IMR-90 (cell line): Measurements from ENCODE around the gene EPHA6. TPM values are rescaled to one million over a fixed set of nuclear protein-coding genes. Genes with fewer than 3 reads are reported as not detected.

Source experiments
- ATAC-seq: fragments of 200-7000 bp; cut with Tn5 transposase; 2 replicates; pipeline ENCODE4 v1.9.1; 2020; ENCODE audit warnings: low read depth, mild to moderate bottlenecking, moderate library complexity
- BruUV-seq: library from RNA; stranded (reverse); fragments of 400-500 nt; replicated peaks from 2 replicates; lab custom pipeline; 2021; lab: Mats Ljungman, UMichigan
- CTCF ChIA-PET: fragments of 300-600 bp; formaldehyde crosslinking; extraction: SDS; loops from one replicate; lab custom pipeline; 2021; ENCODE audit warnings: antibody characterized with exemption; lab: Yijun Ruan, JAX
- POLR2A ChIA-PET: fragments of 300-600 bp; sonication (Branson Sonifier 250); formaldehyde crosslinking; loops from one replicate; lab custom pipeline; 2022; ENCODE audit warnings: antibody characterized with exemption; ENCODE audit not compliant: unreplicated experiment; lab: Charles Lee
- DNase-seq: peaks from one replicate; pipeline ENCODE4 v3.0.0; 2013
- H2AFZ ChIP-seq: replicated peaks from 2 replicates; pipeline ENCODE3; 2013; ENCODE audit warnings: low read length, mild to moderate bottlenecking; ENCODE audit not compliant: poor library complexity
- H2AK5ac ChIP-seq: 2 replicates; pipeline ENCODE4 v1.6.1; 2013; ENCODE audit warnings: low read depth, low read length, inconsistent platforms
- H2AK9ac ChIP-seq: replicated peaks from 2 replicates; pipeline ENCODE3; 2013; ENCODE audit warnings: mild to moderate bottlenecking, low read depth, low read length, moderate library complexity; ENCODE audit not compliant: poor library complexity
- H2BK120ac ChIP-seq: 2 replicates; pipeline ENCODE4 v1.6.1; 2013; ENCODE audit warnings: low read depth, low read length, inconsistent platforms
- H2BK15ac ChIP-seq: 3 replicates; pipeline ENCODE4 v1.6.1; 2013; ENCODE audit warnings: low read depth, low read length, inconsistent platforms
- H2BK20ac ChIP-seq: 2 replicates; pipeline ENCODE4 v1.6.1; 2013; ENCODE audit warnings: low read depth, mild to moderate bottlenecking, inconsistent platforms, low read length, moderate library complexity
- H2BK5ac ChIP-seq: 2 replicates; pipeline ENCODE4 v1.6.1; 2013; ENCODE audit warnings: mild to moderate bottlenecking, low read depth, low read length, inconsistent platforms; ENCODE audit not compliant: poor library complexity, severe bottlenecking
- H3K14ac ChIP-seq: replicated peaks from 2 replicates; pipeline ENCODE4 v1.6.1; 2013; ENCODE audit warnings: low read depth, low read length, inconsistent platforms
- H3K18ac ChIP-seq: 2 replicates; pipeline ENCODE4 v1.6.1; 2013; ENCODE audit warnings: low read depth, low read length, control low read depth
- H3K23ac ChIP-seq: 2 replicates; pipeline ENCODE4 v1.6.1; 2013; ENCODE audit warnings: low read depth, low read length, inconsistent platforms
- H3K27ac ChIP-seq: 2 replicates; pipeline ENCODE4 v1.5.1; 2013; ENCODE audit warnings: mild to moderate bottlenecking, control low read depth, low read length; ENCODE audit not compliant: insufficient read depth
- H3K27me3 ChIP-seq: 2 replicates; pipeline ENCODE4 v1.6.1; 2013; ENCODE audit warnings: low read length; ENCODE audit not compliant: control insufficient read depth, insufficient read depth
- H3K36me3 ChIP-seq: 2 replicates; pipeline ENCODE4 v1.6.1; 2013; ENCODE audit warnings: low read length, mixed read lengths; ENCODE audit not compliant: control insufficient read depth, insufficient read depth
- H3K4ac ChIP-seq: 2 replicates; pipeline ENCODE4 v1.6.1; 2013; ENCODE audit warnings: low read depth, low read length, inconsistent platforms
- H3K4me1 ChIP-seq: 2 replicates; pipeline ENCODE4 v1.6.1; 2013; ENCODE audit warnings: low read length, mixed read lengths; ENCODE audit not compliant: control insufficient read depth, insufficient read depth
- H3K4me2 ChIP-seq: 2 replicates; pipeline ENCODE4 v1.6.1; 2013; ENCODE audit warnings: low read depth, mild to moderate bottlenecking, control low read depth, low read length, moderate library complexity
- H3K4me3 ChIP-seq: 2 replicates; pipeline ENCODE4 v1.5.1; 2013; ENCODE audit warnings: low read depth, mild to moderate bottlenecking, control low read depth, low read length, moderate library complexity; ENCODE audit not compliant: insufficient read depth
- H3K56ac ChIP-seq: 2 replicates; pipeline ENCODE4 v1.6.1; 2013; ENCODE audit warnings: low read length, inconsistent platforms; ENCODE audit not compliant: insufficient read depth; ENCODE audit errors: extremely low read depth
- H3K79me1 ChIP-seq, 2 experiments: 2 replicates each; pipeline ENCODE4 v1.6.1; 2013; ENCODE audit warnings: low read length in 2 of 2, inconsistent platforms in 1 of 2, low read depth in 1 of 2
- H3K9ac ChIP-seq: 2 replicates; pipeline ENCODE4 v1.6.1; 2013; ENCODE audit warnings: low read depth, low read length, control low read depth
- H3K9me1 ChIP-seq: 2 replicates; pipeline ENCODE4 v1.6.1; 2013; ENCODE audit warnings: low read length, inconsistent platforms; ENCODE audit not compliant: insufficient read depth
- H3K9me3 ChIP-seq: 2 replicates; pipeline ENCODE4 v1.6.1; 2013; ENCODE audit warnings: low read length; ENCODE audit not compliant: control insufficient read depth, insufficient read depth
- H4K20me1 ChIP-seq: 2 replicates; pipeline ENCODE4 v1.6.1; 2013; ENCODE audit warnings: low read length, inconsistent platforms; ENCODE audit not compliant: insufficient read depth
- H4K5ac ChIP-seq: 2 replicates; pipeline ENCODE4 v1.6.1; 2013; ENCODE audit warnings: mild to moderate bottlenecking, low read depth, low read length, control low read depth
- H4K8ac ChIP-seq, 2 experiments: 2 replicates each; pipeline ENCODE4 v1.6.1; 2013; ENCODE audit warnings: low read depth in 2 of 2, low read length in 2 of 2, control low read depth in 1 of 2, inconsistent platforms in 1 of 2
- H4K91ac ChIP-seq: 2 replicates; pipeline ENCODE4 v1.6.1; 2013; ENCODE audit warnings: low read depth, low read length, inconsistent platforms; ENCODE audit not compliant: insufficient read depth
- MAFK ChIP-seq: IDR thresholded peaks from 2 replicates; pipeline ENCODE4 v1.6.1; 2012; ENCODE audit warnings: low read depth, low read length, improper control_type of control experiment
- POLR2A ChIP-seq: IDR thresholded peaks from 2 replicates; pipeline ENCODE4 v1.6.1; 2012; ENCODE audit warnings: mild to moderate bottlenecking, low read depth, low read length
- SMC3 ChIP-seq: fragments of 150-350 bp; IDR thresholded peaks from 2 replicates; pipeline ENCODE4 v1.6.1; 2016; ENCODE audit warnings: low read depth, mild to moderate bottlenecking, antibody characterized with exemption, low read length, moderate library complexity
- WGBS, 2 experiments: methylation state at CpG; one replicate each; pipeline versions ENCODE4 v1.1.5 to v1.1.7; 2013; ENCODE audit warnings: missing lambda C conversion rate in 2 of 2; ENCODE audit not compliant: insufficient read length in 1 of 2; ENCODE audit errors: extremely low coverage in 2 of 2; 5-methylcytosine and 5-hydroxymethylcytosine counted together
- dilution Hi-C: fragments of 300-500 bp; cut with HindIII; formaldehyde crosslinking; loops from one replicate; pipeline ENCODE4 v1.14.3; 2018; ENCODE audit warnings: low sequenced_read_pairs; ENCODE audit not compliant: unreplicated experiment
- in situ Hi-C: fragments of 300-500 bp; cut with MboI; formaldehyde crosslinking; loops from 3 replicates; pipeline ENCODE4 v1.14.3; 2019; ENCODE audit warnings: low sequenced_read_pairs, inconsistent platforms, mixed read lengths
- intact Hi-C: fragments of 100-400 bp; cut with micrococcal nuclease; formaldehyde crosslinking; loops from 2 replicates; pipeline ENCODE4 v1.10.0; 2022
- polyA plus RNA-seq, 3 experiments: library from polyadenylated mRNA; depleted of rRNA; stranded (reverse); fragments of >200 nt; gene quantifications; 2 replicates each; pipeline ENCODE4 v1.2.3, GENCODE V29; 2012; ENCODE audit warnings: low replicate concordance in 1 of 3
- total RNA-seq: library from RNA; depleted of rRNA; stranded (reverse); fragments of >200 nt; gene quantifications from 2 replicates; pipeline ENCODE4 v1.2.3, GENCODE V29; 2012

Gene EPHA6
- total and polyA plus RNA-seq, 2 of the 4 experiments (the other 2 are of a cell fraction), result not detected

- Histone ChIP-seq H2AK5ac (no peak overlapping the region), H3K36me3 (no peaks in the 10 kb centered on the region), H2BK5ac (no peak overlapping the region), H3K23ac (no peak overlapping the region), H4K20me1 (no peaks in the 10 kb centered on the region), H3K4me3 (no peak overlapping the region), H3K9me1 (no peaks in the 10 kb centered on the region), H2BK120ac (no peak overlapping the region), H3K4me2 (no peak overlapping the region), H3K9ac (no peak overlapping the region), H3K18ac (no peak overlapping the region), H3K56ac (no peak overlapping the region), H3K14ac (no peak overlapping the region), H3K27me3 (no peaks in the 10 kb centered on the region), H2BK15ac (no peak overlapping the region), H4K91ac (no peak overlapping the region), H4K8ac (no peak overlapping the region), H3K4me1 (no peaks in the 10 kb centered on the region), H2BK20ac (no peak overlapping the region), H4K5ac (no peak overlapping the region), H3K79me1 (no peaks in the 10 kb centered on the region), H3K27ac (no peak overlapping the region), H2AFZ (no peak overlapping the region), H2AK9ac (no peak overlapping the region), H3K9me3 (no peaks in the 10 kb centered on the region; the same call in 1 of the 2 replicates), H3K4ac (no peak overlapping the region)
- POLR2A ChIA-PET, result no interaction called here
- intact Hi-C loops (no loop called here), dilution Hi-C loops (no loop called here), in situ Hi-C loops (no loop called here)
- CTCF ChIA-PET, result no interaction called here
- DNase-seq (no peak), ATAC-seq (no peak)
- no CpG with 5 or more reads among the region's 2 CpGs for WGBS, 2 experiments
- TF ChIP-seq MAFK, result peak; percentile 98
- no peak for TF ChIP-seq POLR2A
- TF ChIP-seq SMC3, result no peak
- BruUV-seq, result no TSS peak
Observed at GRCh38 chr3:97189835-97190234, 375.4 kb downstream of the EPHA6 start.
